K562 (cell line): ENCODE results near the gene ADAMTS14. TPM values are rescaled to one million over a fixed set of nuclear protein-coding genes. Genes with fewer than 3 reads are reported as not detected.

ENCODE experiments used
- ATAC-seq: fragments of 200-7000 bp; cut with Tn5 transposase; 3 replicates; pipeline ENCODE4 v1.9.1; 2020; ENCODE audit warnings: moderate library complexity
- BruUV-seq: library from RNA; stranded (reverse); fragments of 400-500 nt; replicated peaks from 2 replicates; lab custom pipeline; 2021; lab: Mats Ljungman, UMichigan
- CTCF ChIA-PET: fragments of 300-600 bp; formaldehyde crosslinking; extraction: SDS; loops from one replicate; lab custom pipeline; 2021; ENCODE audit warnings: low intra/inter-chr PET ratio; lab: Yijun Ruan, JAX
- POLR2A ChIA-PET: fragments of 300-600, 350-650 bp; sonication (Branson Sonifier 250); formaldehyde crosslinking; extraction: SDS; loops from one replicate; lab custom pipeline; 2021; ENCODE audit warnings: antibody characterized with exemption, inconsistent platforms; lab: Yijun Ruan, JAX
- DNase-seq, 4 experiments: peaks; one replicate each; pipeline versions ENCODE4 v3.0.0 to v3.0.0-alpha.2; 2011 to 2018; ENCODE audit warnings: low spot score in 3 of 4, mixed read lengths in 3 of 4; ENCODE audit errors: extremely low read depth in 1 of 4
- FAIRE-seq: peaks from 2 replicates; lab custom pipeline; 2011; peaks lifted over from hg19 to GRCh38; lab: Jason Lieb, UNC
- H2AFZ ChIP-seq: 2 replicates; pipeline ENCODE4 v1.6.0; 2011; ENCODE audit warnings: low read depth, low read length, control low read depth, inconsistent platforms
- H3K27ac ChIP-seq: fragments of 200-600 bp; 3 replicates; pipeline ENCODE4 v1.8.0; 2011; ENCODE audit warnings: low read depth, mild to moderate bottlenecking, control low read depth, inconsistent platforms, low read length, moderate library complexity, mixed read lengths; ENCODE audit errors: extremely low read depth
- H3K27me3 ChIP-seq, 2 experiments: fragments of 300-600 bp in 1 of 2; 2 replicates in 1 of 2; 3 replicates in 1 of 2; pipeline versions ENCODE4 v1.6.0 to v1.8.0; 2011; ENCODE audit warnings: inconsistent platforms in 2 of 2, low read length in 2 of 2, mild to moderate bottlenecking in 1 of 2, mixed read lengths in 1 of 2, moderate library complexity in 1 of 2; ENCODE audit not compliant: control insufficient read depth in 2 of 2, insufficient read depth in 2 of 2
- H3K36me3 ChIP-seq: fragments of 300-600 bp; 3 replicates; pipeline ENCODE4 v1.8.0; 2011; ENCODE audit warnings: mild to moderate bottlenecking, low read length, inconsistent platforms; ENCODE audit not compliant: control insufficient read depth, insufficient read depth
- H3K4me1 ChIP-seq, 2 experiments: fragments of 200-600 bp in 1 of 2; replicated peaks in 1 of 2; 2 replicates in 1 of 2; 3 replicates in 1 of 2; pipeline versions ENCODE4 v1.5.1 to v1.8.0; 2011; ENCODE audit warnings: inconsistent platforms in 2 of 2, low read length in 2 of 2, mild to moderate bottlenecking in 1 of 2, mixed read lengths in 1 of 2, moderate library complexity in 1 of 2; ENCODE audit not compliant: control insufficient read depth in 2 of 2, insufficient read depth in 2 of 2
- H3K4me2 ChIP-seq: 2 replicates; pipeline ENCODE4 v1.6.1; 2011; ENCODE audit warnings: low read length, control low read depth, inconsistent platforms, mixed read lengths; ENCODE audit not compliant: insufficient read depth
- H3K4me3 ChIP-seq: fragments of 200-600 bp; sonication (generic), shearing (Covaris generic); 2 replicates; pipeline ENCODE4 v1.5.1; 2016; ENCODE audit warnings: control low read depth, inconsistent platforms
- H3K79me2 ChIP-seq: fragments of 200-600 bp; 3 replicates; pipeline ENCODE4 v1.8.0; 2011; ENCODE audit warnings: low read length, inconsistent platforms; ENCODE audit not compliant: control insufficient read depth, insufficient read depth
- H3K9ac ChIP-seq, 2 experiments: 2 replicates each; pipeline versions ENCODE4 v1.6.0 to v1.6.1; 2011; ENCODE audit warnings: low read depth in 2 of 2, low read length in 2 of 2, control low read depth in 1 of 2, inconsistent platforms in 1 of 2, mild to moderate bottlenecking in 1 of 2, mixed read lengths in 1 of 2; ENCODE audit not compliant: insufficient read depth in 1 of 2
- H3K9me1 ChIP-seq: one replicate; pipeline ENCODE4 v1.6.0; 2011; ENCODE audit warnings: inconsistent platforms, mild to moderate bottlenecking, low read length, moderate library complexity; ENCODE audit not compliant: control insufficient read depth, insufficient read depth
- H3K9me3 ChIP-seq: replicated peaks from 2 replicates; pipeline ENCODE4 v1.5.1; 2011; ENCODE audit warnings: low read depth, low read length, inconsistent platforms; ENCODE audit not compliant: control insufficient read depth, insufficient read depth
- H4K20me1 ChIP-seq: replicated peaks from 2 replicates; pipeline ENCODE4 v1.6.1; 2011; ENCODE audit warnings: low read length, inconsistent platforms, mixed read lengths; ENCODE audit not compliant: control insufficient read depth, insufficient read depth
- BRF1 ChIP-seq: IDR thresholded peaks from 3 replicates; pipeline ENCODE4 v1.6.1; 2011; ENCODE audit warnings: borderline replicate concordance, mild to moderate bottlenecking; ENCODE audit not compliant: insufficient read length; ENCODE audit errors: extremely low read depth
- EGR1 ChIP-seq: fragments of 450-650 bp; conservative IDR thresholded peaks from 2 replicates; pipeline ENCODE4 v1.6.1; 2017; ENCODE audit warnings: mild to moderate bottlenecking
- KHSRP ChIP-seq: fragments of 450-650 bp; IDR thresholded peaks from 2 replicates; pipeline ENCODE4 v1.6.1; 2017
- RBM15 ChIP-seq: fragments of 200-400 bp; formaldehyde crosslinking; IDR thresholded peaks from 2 replicates; pipeline ENCODE4 v1.6.1; 2018; ENCODE audit warnings: mild to moderate bottlenecking, low read length, moderate library complexity; ENCODE audit not compliant: insufficient read depth
- ZNF12 ChIP-seq: sonication (generic); formaldehyde crosslinking; IDR thresholded peaks from 2 replicates; pipeline ENCODE4 v1.4.0; 2020; ENCODE audit warnings: mild to moderate bottlenecking, missing genetic modification reagents
- ZNF274 ChIP-seq: IDR thresholded peaks from 2 replicates; pipeline ENCODE4 v1.6.1; 2011; ENCODE audit warnings: low read depth, mild to moderate bottlenecking, low read length, moderate library complexity, borderline replicate concordance
- ZNF707 ChIP-seq: fragments of 250-450 bp; sonication (Bioruptor Pico); conservative IDR thresholded peaks from 2 replicates; pipeline ENCODE4 v1.8.0; 2022; ENCODE audit warnings: inconsistent platforms, mild to moderate bottlenecking, moderate library complexity
- WGBS: fragments of 100-300 bp; shearing (Covaris generic); methylation state at CpG from one replicate; pipeline ENCODE4 v1.1.6; 2016; ENCODE audit warnings: low coverage, mixed read lengths; ENCODE audit not compliant: insufficient coverage; ENCODE audit errors: missing lambda C conversion rate; 5-methylcytosine and 5-hydroxymethylcytosine counted together
- in situ Hi-C: fragments of 300-500 bp; cut with MboI; formaldehyde crosslinking; loops from 4 replicates; pipeline ENCODE4 v1.15.0; 2018; ENCODE audit warnings: inconsistent platforms, mixed read lengths
- intact Hi-C: fragments of 100-400 bp; cut with micrococcal nuclease; formaldehyde crosslinking; loops from 2 replicates; pipeline ENCODE4 v1.14.2; 2022
- polyA plus RNA-seq, 8 experiments: library from polyadenylated mRNA; depleted of rRNA in 4 of 8; stranded (reverse) in 5 of 8; unstranded in 3 of 8; fragments of >200 nt; fragmentation: Nextera tagmentation in 2 of 8; fragmentation: Illumina TruSeq in 1 of 8; extraction: Ambion mirVana in 2 of 8; extraction: Trizol in 1 of 8; gene quantifications; 2 replicates each; pipeline versions ENCODE4 v1.2.1 to v1.2.3, GENCODE V29; 2011 to 2014; ENCODE audit warnings: inconsistent platforms in 1 of 8, missing spikeins in 1 of 8
- total RNA-seq, 7 experiments: library from RNA; depleted of rRNA in 6 of 7; stranded (reverse); fragments of >200 nt in 6 of 7; fragmentation: Illumina TruSeq in 2 of 7; extraction: Trizol in 2 of 7; gene quantifications; 2 replicates each; pipeline versions ENCODE4 v1.2.1 to v1.2.3, GENCODE V29; 2011 to 2021; ENCODE audit warnings: low replicate concordance in 1 of 7
- TF ChIP-seq, protein P1 (sequence below): sonication (generic); formaldehyde crosslinking; IDR thresholded peaks from 2 replicates; pipeline ENCODE4 v1.8.1; 2023; ENCODE audit warnings: mild to moderate bottlenecking, missing genetic modification reagents
- TF ChIP-seq, protein P2 (sequence below): IDR thresholded peaks from 3 replicates; pipeline ENCODE4 v1.6.1; 2011; ENCODE audit warnings: borderline replicate concordance, mild to moderate bottlenecking; ENCODE audit not compliant: insufficient read length, insufficient read depth
- TF ChIP-seq, protein P3 (sequence below): IDR thresholded peaks from 2 replicates; pipeline ENCODE4 v1.6.1; 2012; ENCODE audit warnings: low read depth, low read length, improper control_type of control experiment, borderline replicate concordance
- TF ChIP-seq, protein P4 (sequence below): sonication (generic); formaldehyde crosslinking; IDR thresholded peaks from 2 replicates; pipeline ENCODE4 v1.9.0; 2022; ENCODE audit warnings: mild to moderate bottlenecking, missing genetic modification reagents
- TF ChIP-seq, protein P5 (sequence below): fragments of 250-450 bp; sonication (Bioruptor Pico); IDR thresholded peaks from 2 replicates; pipeline ENCODE4 v1.9.0; 2021; ENCODE audit warnings: mild to moderate bottlenecking, inconsistent platforms

Gene ADAMTS14
- total and polyA plus RNA-seq, 9 of the 15 experiments (the other 6 are each of a cell fraction or from before 2014, with no cell fraction given): 0.04 to 37.4 (median 15.9) TPM

DNA sequence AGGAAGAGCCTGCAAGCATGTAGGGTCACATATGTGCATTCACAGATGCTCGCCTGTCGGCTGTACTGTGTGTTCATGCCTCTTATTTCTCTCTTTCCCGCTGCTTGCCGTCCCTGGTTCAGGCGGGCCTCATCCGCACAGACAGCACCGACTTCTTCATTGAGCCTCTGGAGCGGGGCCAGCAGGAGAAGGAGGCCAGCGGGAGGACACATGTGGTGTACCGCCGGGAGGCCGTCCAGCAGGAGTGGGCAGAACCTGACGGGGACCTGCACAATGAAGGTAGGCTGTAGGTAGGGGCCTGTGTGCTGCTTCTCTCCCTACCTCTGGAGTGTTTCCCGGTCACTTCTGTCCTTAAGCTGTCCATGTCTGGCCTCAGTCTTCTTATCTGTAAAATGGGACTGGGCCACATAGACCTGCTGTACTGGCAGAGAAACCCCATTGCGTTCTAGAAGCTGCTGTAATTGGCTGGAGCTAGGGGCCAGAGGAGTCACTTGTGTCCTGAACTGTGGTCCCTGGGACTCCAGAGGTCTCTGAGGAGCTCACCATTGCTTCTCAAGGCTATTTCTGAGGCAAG, 30.0 kb downstream of the ADAMTS14 start (continued):
- TF ChIP-seq, protein P1, sequence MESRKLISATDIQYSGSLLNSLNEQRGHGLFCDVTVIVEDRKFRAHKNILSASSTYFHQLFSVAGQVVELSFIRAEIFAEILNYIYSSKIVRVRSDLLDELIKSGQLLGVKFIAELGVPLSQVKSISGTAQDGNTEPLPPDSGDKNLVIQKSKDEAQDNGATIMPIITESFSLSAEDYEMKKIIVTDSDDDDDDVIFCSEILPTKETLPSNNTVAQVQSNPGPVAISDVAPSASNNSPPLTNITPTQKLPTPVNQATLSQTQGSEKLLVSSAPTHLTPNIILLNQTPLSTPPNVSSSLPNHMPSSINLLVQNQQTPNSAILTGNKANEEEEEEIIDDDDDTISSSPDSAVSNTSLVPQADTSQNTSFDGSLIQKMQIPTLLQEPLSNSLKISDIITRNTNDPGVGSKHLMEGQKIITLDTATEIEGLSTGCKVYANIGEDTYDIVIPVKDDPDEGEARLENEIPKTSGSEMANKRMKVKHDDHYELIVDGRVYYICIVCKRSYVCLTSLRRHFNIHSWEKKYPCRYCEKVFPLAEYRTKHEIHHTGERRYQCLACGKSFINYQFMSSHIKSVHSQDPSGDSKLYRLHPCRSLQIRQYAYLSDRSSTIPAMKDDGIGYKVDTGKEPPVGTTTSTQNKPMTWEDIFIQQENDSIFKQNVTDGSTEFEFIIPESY (CRISPR knock-in tag): peak; percentile 84

DNA sequence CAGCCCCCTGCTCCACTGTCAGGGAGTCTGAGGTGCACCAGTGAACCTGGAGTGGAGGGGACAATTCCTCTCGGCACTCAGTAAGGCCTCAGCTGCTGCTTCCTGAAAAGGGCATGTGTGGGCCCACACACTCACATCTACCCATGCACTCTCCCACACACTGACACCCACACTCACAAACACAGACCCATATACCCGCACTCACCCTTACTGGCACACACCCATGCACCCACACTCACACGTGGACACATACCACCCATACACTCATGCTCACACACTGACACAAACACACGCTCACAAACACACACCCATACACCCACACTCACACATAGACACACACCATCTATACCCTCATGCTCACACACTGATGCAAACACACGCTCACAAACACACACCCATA, 31.9 kb downstream of the ADAMTS14 start:
- CTCF ChIA-PET: no interaction called here
- TF ChIP-seq, protein P2, sequence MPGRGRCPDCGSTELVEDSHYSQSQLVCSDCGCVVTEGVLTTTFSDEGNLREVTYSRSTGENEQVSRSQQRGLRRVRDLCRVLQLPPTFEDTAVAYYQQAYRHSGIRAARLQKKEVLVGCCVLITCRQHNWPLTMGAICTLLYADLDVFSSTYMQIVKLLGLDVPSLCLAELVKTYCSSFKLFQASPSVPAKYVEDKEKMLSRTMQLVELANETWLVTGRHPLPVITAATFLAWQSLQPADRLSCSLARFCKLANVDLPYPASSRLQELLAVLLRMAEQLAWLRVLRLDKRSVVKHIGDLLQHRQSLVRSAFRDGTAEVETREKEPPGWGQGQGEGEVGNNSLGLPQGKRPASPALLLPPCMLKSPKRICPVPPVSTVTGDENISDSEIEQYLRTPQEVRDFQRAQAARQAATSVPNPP: no peak
- TF ChIP-seq, protein P3, sequence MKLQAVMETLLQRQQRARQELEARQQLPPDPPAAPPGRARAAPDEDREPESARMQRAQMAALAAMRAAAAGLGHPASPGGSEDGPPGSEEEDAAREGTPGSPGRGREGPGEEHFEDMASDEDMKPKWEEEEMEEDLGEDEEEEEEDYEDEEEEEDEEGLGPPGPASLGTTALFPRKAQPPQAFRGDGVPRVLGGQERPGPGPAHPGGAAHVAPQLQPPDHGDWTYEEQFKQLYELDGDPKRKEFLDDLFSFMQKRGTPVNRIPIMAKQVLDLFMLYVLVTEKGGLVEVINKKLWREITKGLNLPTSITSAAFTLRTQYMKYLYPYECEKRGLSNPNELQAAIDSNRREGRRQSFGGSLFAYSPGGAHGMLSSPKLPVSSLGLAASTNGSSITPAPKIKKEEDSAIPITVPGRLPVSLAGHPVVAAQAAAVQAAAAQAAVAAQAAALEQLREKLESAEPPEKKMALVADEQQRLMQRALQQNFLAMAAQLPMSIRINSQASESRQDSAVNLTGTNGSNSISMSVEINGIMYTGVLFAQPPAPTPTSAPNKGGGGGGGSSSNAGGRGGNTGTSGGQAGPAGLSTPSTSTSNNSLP: no peak
- TF ChIP-seq, protein P4, sequence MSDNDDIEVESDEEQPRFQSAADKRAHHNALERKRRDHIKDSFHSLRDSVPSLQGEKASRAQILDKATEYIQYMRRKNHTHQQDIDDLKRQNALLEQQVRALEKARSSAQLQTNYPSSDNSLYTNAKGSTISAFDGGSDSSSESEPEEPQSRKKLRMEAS: 0 out of 2 replicates have a peak, but pooled peaks have one; percentile 9
- no peak for TF ChIP-seq ZNF707 (CRISPR knock-in tag)
- TF ChIP-seq EGR1: peak; percentile 15
- no peak for TF ChIP-seq KHSRP
- TF ChIP-seq, protein P5, sequence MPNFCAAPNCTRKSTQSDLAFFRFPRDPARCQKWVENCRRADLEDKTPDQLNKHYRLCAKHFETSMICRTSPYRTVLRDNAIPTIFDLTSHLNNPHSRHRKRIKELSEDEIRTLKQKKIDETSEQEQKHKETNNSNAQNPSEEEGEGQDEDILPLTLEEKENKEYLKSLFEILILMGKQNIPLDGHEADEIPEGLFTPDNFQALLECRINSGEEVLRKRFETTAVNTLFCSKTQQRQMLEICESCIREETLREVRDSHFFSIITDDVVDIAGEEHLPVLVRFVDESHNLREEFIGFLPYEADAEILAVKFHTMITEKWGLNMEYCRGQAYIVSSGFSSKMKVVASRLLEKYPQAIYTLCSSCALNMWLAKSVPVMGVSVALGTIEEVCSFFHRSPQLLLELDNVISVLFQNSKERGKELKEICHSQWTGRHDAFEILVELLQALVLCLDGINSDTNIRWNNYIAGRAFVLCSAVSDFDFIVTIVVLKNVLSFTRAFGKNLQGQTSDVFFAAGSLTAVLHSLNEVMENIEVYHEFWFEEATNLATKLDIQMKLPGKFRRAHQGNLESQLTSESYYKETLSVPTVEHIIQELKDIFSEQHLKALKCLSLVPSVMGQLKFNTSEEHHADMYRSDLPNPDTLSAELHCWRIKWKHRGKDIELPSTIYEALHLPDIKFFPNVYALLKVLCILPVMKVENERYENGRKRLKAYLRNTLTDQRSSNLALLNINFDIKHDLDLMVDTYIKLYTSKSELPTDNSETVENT: no peak
- no peak for TF ChIP-seq RBM15
- no peak for TF ChIP-seq ZNF274
- TF ChIP-seq ZNF12: no peak
- TF ChIP-seq BRF1: no peak

More for the DNA sequence above, 31.9 kb downstream of the ADAMTS14 start:
- Histone ChIP-seq H3K27me3 (no peaks in the 10 kb centered on the region), H3K4me3 (no peak overlapping the region), H3K4me2 (no peak overlapping the region), H2AFZ (no peak overlapping the region), H3K79me2 (peaks cover 20% of the 10 kb centered on the region), H3K9me3 (no peaks in the 10 kb centered on the region), H3K9me1 (no peaks in the 10 kb centered on the region), H3K9ac (peak overlapping the region in 1 of 2 experiments; percentile 74; a peak in 2 of 4 replicates), H3K36me3 (peaks cover 91% of the 10 kb centered on the region), H4K20me1 (0 out of 2 replicates have a peak, but pooled peaks cover 5% of the 10 kb centered on the region), H3K27ac (no peak overlapping the region; the same call in 2 of the 3 replicates), H3K4me1 (peaks cover 12 to 24% of the 10 kb centered on the region in 2 experiments)
- no TSS peak for BruUV-seq
- ATAC-seq (no peak), FAIRE-seq (peak; percentile 11), DNase-seq (no peak)
- in situ Hi-C loops: no loop called here
- WGBS: 84% methylated on average over 5 of the region's 5 CpGs
- intact Hi-C loops: no loop called here
- POLR2A ChIA-PET: interaction anchor here (1.2 kb wide), 1 partner anchor 11 kb away, joined by 4 read pairs; no protein-coding TSS in a partner anchor
